Smooth muscle cell of the brain vasculature (primary cell): ENCODE results near the gene RD3L.
"Not testable (repeated sequence)": the region's sequence is repeated elsewhere in the genome, so short reads cannot be mapped to it uniquely, and the experiment has no call there.

Experiments
- DNase-seq: peaks from one replicate; pipeline ENCODE4 v3.0.0-alpha.2; 2012; ENCODE audit warnings: low read depth, low spot score

RD3L gene

DNA sequence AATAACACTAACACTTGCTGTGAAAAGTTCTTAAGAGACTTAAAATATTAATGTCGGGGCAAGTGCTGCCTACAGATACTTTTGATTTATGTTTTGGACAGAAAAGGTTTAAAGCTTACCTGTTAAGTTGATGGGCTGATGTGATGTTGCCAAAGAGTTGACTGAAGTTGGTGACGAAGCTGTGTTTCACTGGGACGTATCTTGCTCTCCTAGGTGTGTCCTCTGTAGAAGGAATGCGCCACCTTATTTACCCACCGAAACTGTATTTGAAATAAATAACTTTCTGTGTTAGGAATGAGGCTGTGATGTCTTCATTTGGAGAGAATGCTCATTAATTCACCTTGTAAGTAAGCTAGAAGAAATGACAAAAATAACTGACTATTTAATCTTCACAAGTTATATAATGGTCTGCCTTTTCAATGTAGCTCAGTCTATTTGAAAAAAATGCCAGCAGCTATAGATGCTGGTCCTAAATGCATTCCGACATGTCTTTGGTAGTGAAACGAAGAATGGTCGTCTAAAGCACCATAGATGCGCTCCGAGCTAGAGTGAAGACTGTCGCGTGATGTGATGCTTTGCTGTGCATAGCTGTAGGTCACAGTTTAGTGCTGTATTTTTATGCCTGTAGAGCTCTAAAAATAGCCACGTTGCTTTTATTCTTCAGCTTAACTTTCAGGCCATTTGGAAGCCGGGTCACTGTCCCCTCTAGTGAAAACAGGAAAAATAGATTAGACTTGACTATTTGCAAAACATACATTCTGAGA lies at the start of gene RD3L:
RD3L (minus strand) TSS at position 557 of the 764 bp plus-strand sequence. CDS start 834 bp downstream, outside the sequence.
- DNase-seq = no peak

DNA sequence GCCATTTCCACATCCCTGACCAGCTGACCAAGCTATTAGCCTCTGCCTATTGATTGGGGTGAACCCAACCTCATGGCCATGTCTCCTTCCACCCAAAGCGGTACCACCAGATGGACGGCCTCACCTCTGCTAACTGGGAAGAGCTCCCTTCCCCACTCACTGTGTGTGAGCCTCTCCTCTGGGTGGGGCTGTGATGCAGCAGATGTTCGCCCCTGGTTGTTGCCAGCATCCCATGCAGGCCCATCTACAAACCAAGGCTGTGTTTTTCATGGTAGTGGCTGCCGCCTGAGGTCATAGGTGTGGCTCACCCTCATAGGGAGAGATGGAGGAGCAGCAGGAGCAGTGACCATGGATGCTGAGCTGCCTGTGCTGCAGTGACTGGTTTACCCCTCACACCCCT lies 47.6 kb upstream of the RD3L start:
- DNase-seq = no peak

DNA sequence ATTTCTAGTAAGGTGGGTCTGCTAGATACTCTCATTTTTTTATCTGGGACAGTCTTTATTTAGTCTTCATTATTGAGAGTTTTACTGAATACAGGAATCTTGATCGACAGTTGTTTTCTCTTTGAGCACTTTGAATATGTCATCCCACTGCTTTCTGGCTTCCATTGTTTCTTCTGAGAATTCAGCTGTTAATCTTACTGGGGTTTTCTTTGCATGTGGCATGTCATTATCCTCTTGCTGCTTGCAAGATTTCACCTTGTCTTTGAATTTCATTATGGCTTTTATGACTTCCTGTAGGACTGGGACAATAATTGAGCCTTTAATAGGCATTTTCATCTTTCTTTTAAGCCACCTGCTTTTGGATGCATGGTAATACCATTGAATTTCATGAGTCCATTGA lies 46.7 kb upstream of the RD3L start:
- DNase-seq = no peak

DNA sequence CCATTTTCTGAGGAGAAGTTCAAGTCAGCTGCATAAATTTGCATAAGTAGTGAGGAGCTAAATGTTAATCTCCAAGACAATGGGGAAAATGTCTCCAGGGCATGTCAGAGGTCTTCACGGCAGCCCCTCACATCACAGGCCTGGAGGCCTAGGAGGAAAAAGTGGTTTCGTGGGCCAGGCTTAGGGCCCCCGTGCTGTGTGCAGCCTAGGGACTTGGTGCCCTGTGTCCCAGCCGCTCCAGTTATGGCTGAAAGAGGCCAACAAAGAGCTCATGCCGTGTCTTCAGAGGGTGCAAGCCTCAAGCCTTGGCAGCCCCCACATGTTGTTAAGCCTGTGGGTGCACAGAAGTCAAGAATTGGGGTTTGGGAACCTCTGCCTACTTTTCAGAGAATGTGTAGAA lies 41.9 kb upstream of the RD3L start:
- no peak for DNase-seq

DNA sequence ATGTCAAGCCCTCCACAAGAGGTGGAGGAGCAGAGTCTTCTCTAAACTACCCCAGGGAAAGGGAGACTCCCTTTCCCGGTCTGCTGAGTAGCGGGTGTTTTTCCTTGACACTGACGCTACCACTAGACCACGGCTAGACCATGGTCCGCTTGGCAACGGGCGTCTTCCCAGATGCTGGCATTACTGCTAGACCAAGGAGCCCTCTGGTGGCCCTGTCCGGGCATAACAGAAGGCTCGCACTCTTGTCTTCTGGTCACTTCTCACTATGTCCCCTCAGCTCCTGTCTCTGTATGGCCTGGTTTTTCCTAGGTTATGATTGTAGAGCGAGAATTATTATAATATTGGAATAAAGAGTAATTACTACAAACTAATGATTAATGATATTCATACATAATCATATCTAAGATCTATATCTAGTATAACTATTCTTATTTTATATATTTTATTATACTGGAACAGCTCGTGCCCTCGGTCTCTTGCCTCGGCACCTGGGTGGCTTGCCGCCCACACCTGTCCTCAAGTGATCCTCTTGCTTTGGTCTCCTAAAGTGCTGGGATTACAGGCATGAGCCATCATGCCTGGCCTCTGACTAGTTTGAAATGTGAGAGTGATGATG lies 38.4 kb upstream of the RD3L start:
- not testable (repeated sequence) for DNase-seq

DNA sequence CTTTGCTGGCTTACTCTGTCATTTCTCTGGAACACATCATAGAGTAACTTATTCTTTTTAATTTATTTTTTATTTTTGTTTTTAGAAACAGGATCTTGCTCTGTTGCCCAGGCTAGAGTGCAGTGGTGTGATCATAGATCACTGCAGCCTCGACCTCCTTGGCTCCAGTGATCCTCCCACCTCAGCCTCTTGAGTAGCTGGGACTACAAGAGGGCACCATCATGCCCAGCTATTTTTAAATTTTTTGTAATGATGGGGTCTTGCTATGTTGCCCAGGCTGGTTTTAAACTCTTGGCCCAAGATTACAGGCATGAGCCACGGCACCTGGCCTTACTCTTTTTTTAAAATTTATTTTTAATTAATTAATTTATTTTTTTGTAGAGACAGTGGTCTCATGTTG lies 32.2 kb upstream of the RD3L start:
- DNase-seq = no peak

DNA sequence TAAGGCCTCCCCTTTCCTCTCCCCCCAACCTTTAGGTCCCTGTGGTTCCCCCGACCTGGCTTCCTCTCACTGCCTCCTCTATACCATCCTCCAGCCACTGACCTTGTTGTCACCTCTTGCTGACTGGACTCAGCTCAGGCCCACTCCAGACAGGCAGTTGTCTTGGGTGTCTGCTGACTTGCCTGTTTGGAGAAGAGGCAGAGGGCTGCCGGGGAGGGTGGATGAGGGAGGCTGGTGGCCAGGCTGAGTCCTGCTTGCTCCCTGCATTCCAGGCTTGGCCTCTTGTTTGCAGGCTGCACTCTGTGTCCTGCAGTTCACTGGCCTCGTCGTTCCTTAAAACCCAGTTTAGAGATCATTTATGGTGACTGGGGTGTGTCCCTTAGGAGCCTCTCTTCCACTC lies 31.0 kb upstream of the RD3L start:
- DNase-seq = no peak

DNA sequence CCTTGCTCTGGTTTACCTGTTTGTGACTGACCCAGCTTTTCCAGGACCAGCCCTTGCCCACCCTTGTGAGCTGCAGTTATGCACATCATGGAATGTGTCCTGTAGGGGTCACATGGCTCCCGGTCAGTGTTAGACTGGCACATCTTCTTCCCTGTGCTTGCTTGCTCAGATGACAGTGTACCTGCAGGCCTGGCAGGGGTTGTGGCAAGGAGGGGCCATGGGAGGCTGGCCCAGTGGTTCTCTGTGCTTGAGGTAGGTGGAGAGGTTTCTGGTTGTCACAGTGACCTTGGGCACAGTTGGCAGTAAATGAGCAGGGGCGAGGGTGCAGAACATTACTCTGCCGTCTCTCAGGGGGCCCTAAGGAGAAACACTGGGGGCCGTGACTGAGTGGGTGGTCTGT lies 27.6 kb upstream of the RD3L start:
- no peak for DNase-seq

DNA sequence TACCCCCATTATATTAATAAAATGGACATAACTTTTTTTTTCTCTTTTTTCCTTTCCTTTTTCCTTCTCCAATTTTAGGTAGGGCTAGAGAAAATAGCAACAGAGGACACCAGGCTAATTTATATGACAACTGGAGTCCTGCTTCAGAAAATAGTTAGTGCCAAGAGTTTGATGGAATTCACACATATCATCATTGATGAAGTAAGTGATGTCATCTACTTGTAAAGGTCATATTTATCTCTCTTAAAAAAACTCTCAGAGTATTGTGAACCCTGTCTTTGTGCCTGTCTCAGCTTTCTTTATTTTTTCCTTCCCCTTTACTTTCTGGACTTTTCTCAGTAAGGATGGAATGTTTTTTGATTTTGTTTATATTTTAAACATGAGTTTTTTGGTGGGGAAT lies 24.3 kb upstream of the RD3L start:
- no peak for DNase-seq

DNA sequence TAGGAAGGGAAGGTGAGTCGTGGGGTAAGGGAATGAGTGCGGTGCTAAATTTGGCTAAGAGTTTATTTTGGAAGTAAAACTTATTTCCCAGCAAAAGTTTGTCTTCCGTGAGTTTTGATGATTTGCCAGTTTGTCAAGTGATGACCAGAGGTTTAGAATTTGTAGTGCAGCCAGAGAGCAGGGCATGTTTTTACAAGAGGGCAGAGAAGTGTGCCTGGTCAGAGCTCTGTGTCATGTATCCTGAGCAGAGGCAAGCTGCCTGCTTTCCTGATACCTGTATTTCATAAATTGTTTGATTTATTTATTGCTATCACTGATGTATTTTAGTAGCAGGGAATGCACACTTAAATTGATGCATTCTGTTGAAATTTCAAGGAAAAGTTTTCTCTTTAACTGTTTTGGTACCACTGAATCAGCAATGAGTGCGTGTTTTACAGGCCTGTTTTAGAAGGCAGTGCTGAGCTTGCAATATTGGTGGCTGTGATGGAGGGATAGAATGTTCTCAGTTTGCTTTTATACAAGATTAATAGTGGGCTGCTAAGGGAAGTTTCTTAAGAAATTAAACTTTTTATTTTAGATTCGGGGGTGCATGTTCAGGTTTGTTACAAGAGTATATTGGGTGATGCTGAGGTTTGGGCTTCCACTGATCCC lies 19.7 kb upstream of the RD3L start:
- no peak for DNase-seq

DNA sequence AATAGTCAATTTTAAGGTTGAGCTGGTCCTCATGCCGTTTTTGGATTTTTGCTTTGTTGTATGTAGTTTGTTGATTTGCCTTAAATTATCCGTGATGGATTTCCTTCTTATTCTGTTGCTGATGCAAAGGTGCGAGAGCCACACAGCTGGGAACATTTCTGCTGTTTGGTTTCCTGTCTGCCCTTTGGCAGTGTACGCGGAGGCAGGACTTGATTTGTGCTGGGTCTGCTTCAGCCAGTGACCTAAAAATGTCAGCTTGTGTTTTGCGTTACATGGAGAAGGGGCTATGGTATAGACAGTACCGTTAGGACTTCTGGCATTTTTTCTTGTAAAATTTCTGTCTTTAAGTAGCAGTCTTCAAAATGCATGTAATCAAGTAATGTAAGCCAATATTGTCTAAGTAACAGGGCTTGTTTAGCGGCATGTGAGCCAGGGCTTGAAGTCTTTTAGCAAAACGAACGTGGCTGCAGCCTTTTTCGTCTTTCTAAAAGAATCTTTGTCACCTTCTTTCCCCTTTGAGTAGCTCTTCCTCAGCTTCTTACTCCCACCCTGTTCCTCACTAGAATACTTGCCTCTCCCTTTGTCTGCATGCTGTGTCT lies 18.2 kb upstream of the RD3L start:
- no peak for DNase-seq

DNA sequence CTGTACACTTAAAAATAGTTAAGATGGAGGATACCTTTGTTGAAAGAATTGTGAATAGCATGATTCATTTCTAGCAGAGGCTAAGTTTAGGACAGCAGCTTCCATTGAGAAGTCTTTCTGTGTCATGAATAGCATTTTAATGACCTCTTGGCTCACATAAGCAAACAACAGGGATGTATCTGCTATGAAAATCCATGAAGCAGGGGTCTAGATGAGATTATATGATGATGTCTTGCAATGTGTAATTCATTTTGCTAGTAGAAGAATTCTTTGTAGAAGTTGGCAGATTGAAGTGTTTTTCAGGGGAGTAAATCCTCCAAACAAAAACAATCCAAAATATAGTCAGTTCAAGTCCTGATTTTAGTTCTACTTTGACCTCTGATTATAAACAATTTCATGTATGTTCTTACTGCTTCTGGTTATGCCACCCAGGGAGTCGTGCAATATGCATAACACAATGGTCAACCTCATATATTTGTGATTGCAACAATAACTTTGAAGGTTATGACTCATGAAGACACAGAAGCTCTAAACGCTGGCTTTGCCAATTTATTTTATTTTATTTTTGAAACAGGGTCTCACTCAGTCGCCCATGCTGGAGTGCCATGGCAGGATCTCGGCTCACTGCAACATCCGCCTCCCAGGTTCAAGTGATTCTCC lies 6.9 kb upstream of the RD3L start:
- no peak for DNase-seq

DNA sequence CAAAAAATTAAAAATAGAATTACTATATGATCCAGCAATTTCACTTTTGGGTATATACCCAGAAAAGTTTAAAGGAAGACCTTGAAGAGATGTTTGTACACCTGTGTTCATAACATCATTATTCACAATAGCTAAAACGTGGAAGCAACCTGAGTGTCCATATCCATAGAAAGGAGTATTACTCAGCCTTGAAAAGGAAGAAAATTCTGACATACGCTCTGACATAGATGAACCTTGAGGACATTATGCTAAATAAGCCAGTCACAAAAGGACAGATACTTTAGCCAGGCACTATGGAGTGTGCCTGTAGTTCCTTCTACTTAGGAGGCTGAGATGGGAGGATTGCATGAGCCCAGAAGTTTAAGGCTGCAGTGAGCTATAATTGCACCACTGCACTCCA lies 6.1 kb upstream of the RD3L start:
- DNase-seq = no peak

DNA sequence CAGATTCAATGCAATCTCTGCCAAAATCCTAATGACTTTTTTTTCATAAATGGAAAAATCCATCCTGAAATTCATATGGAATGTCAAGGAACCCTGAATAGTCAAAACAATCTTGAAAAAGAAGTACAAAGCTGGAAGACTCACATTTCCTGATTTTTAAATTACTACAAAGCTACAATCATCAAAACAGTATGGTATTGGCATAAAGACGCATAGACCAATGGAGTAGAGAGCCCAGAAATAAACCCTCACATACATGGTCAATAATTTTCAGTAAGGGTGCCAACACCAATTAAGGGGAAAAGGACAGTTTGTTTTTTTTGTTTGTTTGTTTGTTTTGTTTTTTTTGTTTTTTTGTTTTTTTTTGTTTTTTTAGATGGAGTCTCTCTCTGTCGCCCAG lies 4.6 kb upstream of the RD3L start:
- DNase-seq = no peak

DNA sequence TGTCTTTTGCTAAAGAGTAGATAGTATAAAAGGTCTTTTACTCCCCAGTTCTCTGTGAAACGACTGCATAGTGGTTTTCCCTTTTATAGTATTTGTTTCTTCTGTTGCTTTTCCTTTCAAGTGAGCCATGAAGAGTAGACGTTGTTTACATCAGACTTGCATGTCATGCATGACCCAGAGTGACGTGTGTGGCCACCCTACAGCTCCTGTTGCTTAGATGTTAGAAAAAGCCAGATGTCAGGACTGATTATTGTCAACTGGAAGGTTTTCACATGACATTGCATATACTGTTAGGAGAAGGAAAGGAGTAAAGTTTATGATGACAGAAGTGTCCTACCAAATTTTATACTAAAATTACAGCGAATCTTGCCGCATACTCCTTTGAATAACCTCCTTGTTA lies 1.3 kb upstream of the RD3L start:
- no peak for DNase-seq

DNA sequence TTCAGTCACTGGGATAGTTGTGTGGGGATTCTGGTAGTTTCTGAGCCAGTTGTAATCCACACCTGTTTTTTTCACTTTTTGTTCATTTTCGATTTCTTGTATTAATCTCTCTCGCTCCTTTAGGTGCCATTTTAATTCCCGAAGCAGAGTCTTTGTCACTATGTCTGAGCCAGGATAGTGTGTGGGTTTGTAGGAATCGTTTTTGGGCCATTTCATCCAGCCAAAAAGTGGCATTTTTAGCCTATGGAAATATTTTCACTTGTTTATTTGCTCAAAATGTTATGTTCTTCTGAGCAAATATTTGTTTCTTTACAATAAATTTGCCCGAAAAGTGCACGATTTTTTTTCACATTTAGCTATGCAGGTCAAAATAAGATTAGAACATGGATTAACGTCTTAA lies 867 bp downstream of the RD3L start:
- no peak for DNase-seq

DNA sequence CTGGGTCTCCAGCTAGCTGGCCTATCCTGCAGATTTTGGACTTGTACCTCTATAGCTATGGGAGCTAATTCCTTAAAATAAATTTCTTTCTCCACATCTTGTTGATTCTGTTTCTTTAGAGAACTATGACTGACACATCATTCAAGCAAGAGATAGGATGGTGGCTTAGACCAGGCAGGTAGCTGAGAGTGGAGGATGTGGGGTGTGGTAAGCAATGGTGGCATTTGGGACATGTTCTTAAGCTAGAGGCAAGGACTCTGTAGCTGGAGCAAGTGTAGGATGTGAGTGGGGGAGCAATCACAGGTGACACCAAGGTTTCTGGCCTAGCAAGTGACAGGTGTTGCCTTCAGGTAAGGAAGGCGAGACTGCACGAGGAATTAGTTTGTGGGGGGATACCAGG lies 7.2 kb downstream of the RD3L start:
- no peak for DNase-seq

DNA sequence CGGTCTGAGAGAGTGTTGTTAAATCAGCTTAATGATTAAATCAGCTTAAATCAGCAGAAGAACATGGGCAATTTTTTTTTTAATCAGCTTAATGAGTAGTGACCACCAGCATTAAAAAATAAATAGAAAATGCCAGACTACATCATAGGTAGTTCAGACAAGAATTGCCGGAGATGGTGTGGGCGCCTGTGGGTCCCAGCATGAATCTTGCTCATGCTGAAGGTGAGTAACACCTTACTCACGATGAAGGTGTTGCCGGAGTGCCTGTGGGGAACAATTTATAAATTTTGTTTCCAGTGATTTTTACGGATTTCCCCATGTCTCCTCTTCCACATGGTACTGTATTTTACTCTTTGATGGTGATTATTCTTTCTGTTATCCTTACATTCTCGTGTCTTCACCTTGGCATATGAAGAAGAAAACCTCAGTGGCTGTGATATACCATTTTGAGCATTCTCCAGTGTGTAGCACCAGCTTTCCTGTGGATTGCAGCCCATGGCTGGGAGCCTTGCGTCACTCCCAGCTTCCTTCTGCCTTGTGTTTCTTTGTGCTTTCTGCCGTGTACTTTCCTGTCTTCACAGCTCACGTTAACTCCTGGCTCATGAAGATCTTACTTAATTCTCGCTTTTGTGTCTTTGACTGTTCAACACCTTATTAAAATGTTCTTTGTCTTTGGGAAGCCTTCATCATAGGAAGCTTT lies 9.4 kb downstream of the RD3L start:
- DNase-seq = no peak

DNA sequence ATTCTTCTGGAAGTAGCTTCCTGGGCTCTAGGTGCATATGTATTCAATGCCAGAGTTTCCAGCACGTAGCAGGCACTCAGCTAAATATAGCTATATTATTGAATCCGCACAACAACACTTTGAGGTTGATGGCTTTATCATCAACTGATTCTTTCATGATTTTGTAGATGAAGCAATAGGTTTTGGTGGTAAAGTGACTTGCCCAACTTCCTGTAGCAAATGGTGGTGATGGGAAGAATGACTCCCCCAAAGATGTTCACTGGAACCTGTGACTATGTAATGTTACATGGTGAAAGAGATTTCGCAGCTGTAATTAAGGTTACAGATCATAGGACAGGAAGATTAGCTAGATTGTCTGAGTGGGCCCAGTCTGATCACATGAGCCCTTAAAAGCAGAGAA lies 10.9 kb downstream of the RD3L start:
- no peak for DNase-seq

DNA sequence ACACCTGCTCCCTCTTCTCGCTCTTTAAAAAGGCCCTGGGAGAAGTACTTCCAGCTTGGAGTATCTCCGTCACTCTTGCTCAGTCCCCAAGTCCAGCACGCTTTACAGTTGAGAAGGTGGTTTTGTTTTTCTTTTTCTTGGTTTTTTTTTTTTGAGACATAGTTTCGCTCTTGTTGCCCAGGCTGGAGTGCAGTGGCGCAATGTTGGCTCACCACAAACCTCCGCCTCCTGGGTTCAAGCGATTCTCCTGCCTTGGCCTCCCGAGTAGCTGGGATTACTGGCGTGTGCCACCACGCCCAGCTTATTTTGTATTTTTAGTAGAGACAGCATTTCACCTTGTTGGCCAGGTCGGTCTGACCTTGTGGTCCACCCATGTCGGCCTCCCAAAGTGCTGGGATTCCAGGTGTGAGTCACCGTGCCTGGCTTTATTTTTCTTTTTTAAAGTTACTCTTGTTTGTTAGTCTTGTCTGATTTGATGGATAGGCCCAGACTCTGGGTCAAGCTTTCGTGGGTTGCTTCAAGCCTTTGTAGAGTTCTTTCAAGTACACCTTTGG lies 12.2 kb downstream of the RD3L start:
- DNase-seq = no peak
